ENCODE data around the gene CFAP43.
"Not testable (repeated sequence)": the region's sequence is repeated elsewhere in the genome, so short reads cannot be mapped to it uniquely, and the experiment has no call there.

CFAP43 gene

GRCh38 chr10:104255311-104255981 lies 23.3 kb upstream of the CFAP43 start:
- no peak for DNase-seq (ENCODE audit: low read depth, low spot score)

- no peak for DNase-seq (ENCODE audit: low read depth, low spot score)
Measured at GRCh38 chr10:104254493-104255310, 22.5 kb upstream of the CFAP43 start, which contains the start of gene GSTO1. TSS of gene GSTO1 (plus strand) at chr10:104254892. CDS start at chr10:104254929, 37 bp downstream.

- DNase-seq (ENCODE audit: low read depth, low spot score), result no peak
Measured at GRCh38 chr10:104253606-104254410, 21.6 kb upstream of the CFAP43 start.

- no peak for DNase-seq (ENCODE audit: low read depth, low spot score)
Measured at GRCh38 chr10:104253106-104253505, 20.9 kb upstream of the CFAP43 start.

- DNase-seq (ENCODE audit: low read depth, low spot score), result no peak
Measured at GRCh38 chr10:104252368-104252767, 20.2 kb upstream of the CFAP43 start.

- no peak for DNase-seq (ENCODE audit: low read depth, low spot score)
Measured at GRCh38 chr10:104251443-104251842, 19.3 kb upstream of the CFAP43 start.

GRCh38 chr10:104250371-104250770 lies 18.2 kb upstream of the CFAP43 start:
- DNase-seq (ENCODE audit: low read depth, low spot score), result no peak

- DNase-seq (ENCODE audit: low read depth, low spot score), result not testable (repeated sequence)
Measured at GRCh38 chr10:104248931-104249330, 16.8 kb upstream of the CFAP43 start.

- DNase-seq (ENCODE audit: low read depth, low spot score), result no peak
Measured at GRCh38 chr10:104247513-104248146, 15.5 kb upstream of the CFAP43 start.

- no peak for DNase-seq (ENCODE audit: low read depth, low spot score)
Measured at GRCh38 chr10:104246976-104247375, 14.8 kb upstream of the CFAP43 start.

GRCh38 chr10:104245066-104245632 lies 13.0 kb upstream of the CFAP43 start:
- no peak for DNase-seq (ENCODE audit: low read depth, low spot score)

GRCh38 chr10:104243512-104243911 lies 11.3 kb upstream of the CFAP43 start:
- DNase-seq (ENCODE audit: low read depth, low spot score), result no peak

- not testable (repeated sequence) for DNase-seq (ENCODE audit: low read depth, low spot score)
Measured at GRCh38 chr10:104243009-104243408, 10.8 kb upstream of the CFAP43 start.

- no peak for DNase-seq (ENCODE audit: low read depth, low spot score)
Measured at GRCh38 chr10:104242545-104242944, 10.4 kb upstream of the CFAP43 start.

GRCh38 chr10:104240078-104240477 lies 7.9 kb upstream of the CFAP43 start:
- DNase-seq (ENCODE audit: low read depth, low spot score), result no peak

GRCh38 chr10:104235801-104236200 lies 3.6 kb upstream of the CFAP43 start:
- no peak for DNase-seq (ENCODE audit: low read depth, low spot score)

- DNase-seq (ENCODE audit: low read depth, low spot score), result no peak
Measured at GRCh38 chr10:104234934-104235333, 2.8 kb upstream of the CFAP43 start.

GRCh38 chr10:104233817-104234216 lies 1.7 kb upstream of the CFAP43 start:
- no peak for DNase-seq (ENCODE audit: low read depth, low spot score)

GRCh38 chr10:104232613-104233102 lies 494 bp upstream of the CFAP43 start:
- no peak for DNase-seq (ENCODE audit: low read depth, low spot score)

GRCh38 chr10:104230490-104230889 lies 1.7 kb downstream of the CFAP43 start:
- no peak for DNase-seq (ENCODE audit: low read depth, low spot score)

- DNase-seq (ENCODE audit: low read depth, low spot score), result no peak
Measured at GRCh38 chr10:104223304-104223703, 8.9 kb downstream of the CFAP43 start.
